GM12875 (cell line): ENCODE results near the gene YWHAB.

Source experiments
- H3K4me3 ChIP-seq: one replicate; pipeline ENCODE4 v1.5.1; 2011; ENCODE audit warnings: low read depth, low read length, control low read depth
- TF ChIP-seq, protein P1 (sequence below): IDR thresholded peaks from 2 replicates; pipeline ENCODE4 v1.5.1; 2011; ENCODE audit warnings: low read depth, mild to moderate bottlenecking, control low read depth, inconsistent platforms, low read length, moderate library complexity, borderline replicate concordance; ENCODE audit not compliant: insufficient read depth

The YWHAB gene

DNA sequence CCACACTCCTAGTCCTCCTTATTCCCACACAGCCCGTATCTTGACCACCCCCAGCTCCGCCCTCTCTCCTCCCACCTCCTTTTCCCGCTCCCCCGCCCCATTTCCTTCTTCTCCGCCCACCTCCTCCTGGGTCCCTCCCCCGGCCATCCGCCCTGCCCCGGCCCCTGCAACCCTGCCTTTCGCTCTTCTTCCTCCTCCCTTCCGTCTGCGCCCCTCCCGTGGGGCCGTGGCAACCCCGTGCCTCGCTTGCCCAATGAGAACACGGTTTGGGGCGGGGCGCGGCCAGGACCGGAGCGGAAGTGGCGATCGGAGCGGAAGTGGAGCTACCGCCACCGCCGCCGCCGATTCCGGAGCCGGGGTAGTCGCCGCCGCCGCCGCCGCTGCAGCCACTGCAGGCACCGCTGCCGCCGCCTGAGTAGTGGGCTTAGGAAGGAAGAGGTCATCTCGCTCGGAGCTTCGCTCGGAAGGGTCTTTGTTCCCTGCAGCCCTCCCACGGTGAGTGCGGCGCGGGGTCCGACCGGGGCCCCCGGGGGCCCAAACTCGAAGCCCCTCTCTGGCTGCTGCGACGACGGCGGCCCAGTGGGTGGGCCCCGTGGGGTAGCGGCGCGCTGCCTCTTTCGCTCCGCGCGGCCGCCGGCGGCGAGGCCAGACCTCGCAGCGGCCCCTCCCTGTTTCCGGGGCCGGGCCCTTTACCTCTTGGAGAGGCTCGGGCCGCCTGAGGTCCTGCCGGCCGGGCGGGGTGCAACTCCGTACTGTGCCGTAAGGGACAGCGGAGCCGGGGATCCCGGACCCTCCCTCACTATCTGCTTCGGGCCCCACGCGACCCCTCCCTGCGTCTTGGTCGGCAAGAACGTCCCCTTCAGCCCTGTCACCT is at the start of gene YWHAB:
Gene YWHAB (plus strand): TSS at position 314 of the 874 bp plus-strand sequence. CDS start 15,829 bp downstream, outside the sequence.
- H3K4me3 ChIP-seq = peak within 1 kb of the TSS; percentile 85
- TF ChIP-seq, protein P1, sequence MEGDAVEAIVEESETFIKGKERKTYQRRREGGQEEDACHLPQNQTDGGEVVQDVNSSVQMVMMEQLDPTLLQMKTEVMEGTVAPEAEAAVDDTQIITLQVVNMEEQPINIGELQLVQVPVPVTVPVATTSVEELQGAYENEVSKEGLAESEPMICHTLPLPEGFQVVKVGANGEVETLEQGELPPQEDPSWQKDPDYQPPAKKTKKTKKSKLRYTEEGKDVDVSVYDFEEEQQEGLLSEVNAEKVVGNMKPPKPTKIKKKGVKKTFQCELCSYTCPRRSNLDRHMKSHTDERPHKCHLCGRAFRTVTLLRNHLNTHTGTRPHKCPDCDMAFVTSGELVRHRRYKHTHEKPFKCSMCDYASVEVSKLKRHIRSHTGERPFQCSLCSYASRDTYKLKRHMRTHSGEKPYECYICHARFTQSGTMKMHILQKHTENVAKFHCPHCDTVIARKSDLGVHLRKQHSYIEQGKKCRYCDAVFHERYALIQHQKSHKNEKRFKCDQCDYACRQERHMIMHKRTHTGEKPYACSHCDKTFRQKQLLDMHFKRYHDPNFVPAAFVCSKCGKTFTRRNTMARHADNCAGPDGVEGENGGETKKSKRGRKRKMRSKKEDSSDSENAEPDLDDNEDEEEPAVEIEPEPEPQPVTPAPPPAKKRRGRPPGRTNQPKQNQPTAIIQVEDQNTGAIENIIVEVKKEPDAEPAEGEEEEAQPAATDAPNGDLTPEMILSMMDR = 0 out of 2 replicates have a peak, but pooled peaks have one; percentile 16

DNA sequence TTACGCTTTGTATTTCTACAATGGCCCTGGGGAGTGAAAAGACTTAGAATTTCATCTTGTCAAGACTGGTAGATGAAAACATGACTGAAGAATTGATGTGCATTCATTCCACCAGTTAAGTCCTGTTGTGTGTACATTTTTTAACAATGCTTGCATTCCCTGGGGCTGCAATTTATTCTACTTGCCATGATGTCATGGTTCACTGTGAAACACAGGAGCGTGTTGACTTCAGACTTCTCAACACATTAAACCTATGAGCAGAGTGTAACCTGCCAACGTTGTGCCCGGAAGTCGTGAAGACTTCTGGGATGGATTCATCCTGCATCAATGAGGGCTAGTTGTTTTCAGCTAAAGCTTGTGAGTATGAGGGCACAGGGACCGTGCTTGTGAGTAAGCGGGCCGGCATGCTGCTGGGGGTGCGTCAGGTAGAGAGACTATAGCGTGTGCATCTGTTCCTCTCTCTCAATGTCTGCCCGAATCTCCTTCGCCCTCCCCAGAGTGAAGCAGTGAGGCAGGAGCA is 48.8 kb upstream of the YWHAB start:
- TF ChIP-seq, protein P1 = no peak
- H3K4me3 ChIP-seq = no peak overlapping the region

DNA sequence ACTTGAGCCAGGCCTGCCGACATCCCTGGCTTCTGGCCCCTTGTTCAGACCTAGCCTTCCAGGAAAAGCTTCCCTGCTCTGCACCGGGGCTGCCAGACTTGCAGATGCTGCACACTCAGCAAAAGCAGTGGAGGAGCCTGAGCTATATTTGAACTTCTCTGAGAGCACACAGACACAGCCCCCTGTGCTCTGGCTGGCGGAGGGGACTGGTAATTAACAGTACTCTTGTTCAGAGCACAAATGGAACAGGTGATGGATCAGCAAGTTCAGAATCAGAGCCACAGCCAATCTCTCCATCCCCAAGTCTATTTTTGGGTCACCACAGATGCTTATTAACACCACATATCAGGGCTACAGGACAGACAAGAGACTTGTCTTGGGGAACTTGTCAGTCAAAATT is 47.6 kb upstream of the YWHAB start:
- TF ChIP-seq, protein P1 = no peak
- H3K4me3 ChIP-seq = no peak overlapping the region

DNA sequence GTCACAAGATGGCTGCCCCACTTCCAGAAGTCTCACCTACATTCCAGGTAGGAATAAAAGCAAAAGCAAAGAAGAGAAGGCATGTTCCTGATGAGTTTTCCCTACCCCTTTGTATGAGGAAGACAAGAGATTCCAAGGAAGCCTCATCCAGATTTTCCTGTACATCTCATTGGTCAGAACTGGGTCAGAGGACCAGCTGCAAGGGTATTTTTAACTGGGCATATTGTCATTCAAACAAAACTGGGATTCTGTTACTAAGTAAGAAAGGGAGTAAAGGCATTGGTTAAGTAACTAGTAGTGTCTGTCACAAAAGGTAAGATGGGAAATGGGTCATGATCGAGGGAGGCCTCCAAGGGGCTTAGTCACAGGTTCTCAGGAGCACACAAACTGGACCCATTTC is 47.0 kb upstream of the YWHAB start:
- no peak overlapping the region for H3K4me3 ChIP-seq
- TF ChIP-seq, protein P1 = no peak

DNA sequence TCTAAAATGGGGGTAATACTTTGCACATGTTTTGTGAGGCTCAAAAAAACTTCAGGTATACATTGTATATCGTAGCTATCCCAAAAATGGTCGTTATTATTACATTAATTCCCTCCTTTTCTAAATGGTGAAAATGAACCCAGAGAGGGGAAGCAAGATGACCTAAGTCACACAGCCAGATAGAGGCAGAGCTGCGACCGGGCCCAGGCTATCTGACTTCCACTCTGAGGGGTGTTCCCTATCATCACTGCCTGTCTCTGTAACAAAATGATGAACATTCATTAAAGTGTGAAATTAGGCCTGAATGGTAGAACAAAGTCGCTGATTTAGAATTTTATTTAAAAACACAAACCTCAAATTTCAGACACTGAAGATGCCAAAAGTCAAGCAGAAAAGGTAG is 46.0 kb upstream of the YWHAB start:
- TF ChIP-seq, protein P1 = no peak
- H3K4me3 ChIP-seq = no peak overlapping the region

DNA sequence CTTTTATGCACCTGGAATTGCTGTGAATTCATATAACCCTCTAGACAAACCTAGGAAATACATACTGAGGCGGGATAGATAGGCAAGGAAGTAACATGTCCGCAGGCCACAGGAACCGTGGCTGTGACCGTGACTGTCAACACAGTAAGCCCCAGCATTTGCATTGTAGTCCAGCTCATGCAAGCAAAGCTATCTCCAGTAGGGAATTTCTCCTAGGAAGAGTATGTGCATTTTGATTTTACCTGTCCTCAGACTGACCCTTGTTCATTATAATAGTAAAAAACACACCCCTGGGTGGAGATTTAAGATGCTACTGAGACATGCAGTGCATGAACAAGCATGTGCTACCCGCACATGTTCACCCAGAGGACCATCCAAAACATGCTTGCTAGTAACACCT is 44.7 kb upstream of the YWHAB start:
- TF ChIP-seq, protein P1 = no peak
- no peak overlapping the region for H3K4me3 ChIP-seq

DNA sequence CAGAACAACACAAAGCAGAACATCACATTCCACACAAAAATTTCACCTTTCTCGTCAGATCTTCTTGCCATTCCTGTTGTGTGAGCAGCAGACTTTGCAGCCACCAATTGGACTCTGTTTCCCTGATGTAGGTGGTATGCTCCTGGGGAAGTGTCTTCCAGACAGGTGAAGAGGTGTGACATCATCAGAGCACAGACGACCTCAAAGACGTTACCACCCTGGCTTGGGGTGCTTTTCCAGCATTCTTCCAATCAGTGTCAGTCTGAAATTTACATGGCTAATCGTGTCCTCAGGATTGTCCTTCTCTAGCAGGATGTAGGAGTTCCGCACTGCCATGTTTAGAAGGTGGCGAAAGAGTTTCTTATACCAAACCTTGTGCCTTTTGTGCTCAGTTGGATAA is 43.5 kb upstream of the YWHAB start:
- TF ChIP-seq, protein P1 = no peak

More for the DNA sequence above, 43.5 kb upstream of the YWHAB start:
- no peak overlapping the region for H3K4me3 ChIP-seq
